ENCODE results near the gene UBE2R2. TPM values are rescaled to one million over a fixed set of nuclear protein-coding genes. Genes with fewer than 3 reads are reported as not detected.

Gene UBE2R2
- polyA plus RNA-seq, 3 donors: 30.5 to 50.1 (median 37.2) TPM

GRCh38 chr9:33917036-33917435 lies 100.1 kb downstream of the UBE2R2 start:
- no peaks in the 10 kb centered on the region for H3K9me3 ChIP-seq (replicated peaks in 1 of 2; ENCODE audit: control insufficient read depth in 1 of 2, insufficient read depth in 1 of 2, low read length in 2 of 2)
- no peaks in the 10 kb centered on the region for H3K27me3 Mint-ChIP-seq (ENCODE audit: low read depth in 3 of 3)
- no peak overlapping the region for H3K4me2 ChIP-seq (replicated peaks; ENCODE audit: extremely low read depth, low read length, poor library complexity, severe bottlenecking)
- H4K20me1 ChIP-seq (ENCODE audit: insufficient read depth, low read length): peaks cover 99% of the 10 kb centered on the region
- no peak for DNase-seq
- H3K27me3 ChIP-seq (ENCODE audit: control insufficient read depth in 2 of 2, insufficient read depth in 2 of 2, low read length in 2 of 2): no peaks in the 10 kb centered on the region
- no peaks in the 10 kb centered on the region for H3K9me3 Mint-ChIP-seq
- no peak overlapping the region for H3K4me3 Mint-ChIP-seq
- intact Hi-C loops (cut with micrococcal nuclease): no loop called here
- H3K9ac ChIP-seq (ENCODE audit: insufficient read depth, low read length, poor library complexity, severe bottlenecking): no peak overlapping the region
- no peaks in the 10 kb centered on the region for H3K4me1 Mint-ChIP-seq
- no peak overlapping the region for H3K27ac ChIP-seq (ENCODE audit: low read depth in 1 of 2, low read length in 2 of 2)
- 98% methylated on average over 7 of the region's 9 CpGs for WGBS (ENCODE audit: insufficient coverage)
- no peaks in the 10 kb centered on the region for H3K4me1 ChIP-seq (ENCODE audit: control insufficient read depth in 1 of 2, insufficient read depth in 2 of 2, low read length in 2 of 2)
- H3K36me3 ChIP-seq (replicated peaks in 1 of 2; ENCODE audit: control insufficient read depth in 1 of 2, insufficient read depth in 2 of 2, low read length in 2 of 2): peaks cover 83 to 100% of the 10 kb centered on the region in 2 donors
- peaks cover 10% of the 10 kb centered on the region for H3K79me2 ChIP-seq (ENCODE audit: insufficient read depth, low read length)
- TF ChIP-seq CTCF (IDR thresholded peaks at IDR 0.05): no peak
- H3K4me3 ChIP-seq (replicated peaks in 1 of 3; ENCODE audit: low read depth in 2 of 3, low read length in 3 of 3): no peak overlapping the region
- peaks cover 83 to 89% of the 10 kb centered on the region in 2 donors for H3K36me3 Mint-ChIP-seq
- H3K27ac Mint-ChIP-seq: peak overlapping the region in 2 of 7 donors; percentile 15 to 57
- H2AFZ ChIP-seq (ENCODE audit: insufficient read depth, low read depth, low read length, poor library complexity, severe bottlenecking): no peak overlapping the region

GRCh38 chr9:33919276-33919897 lies 102.4 kb downstream of the UBE2R2 start:
- Mint-ChIP-seq H3K9me3 (no peaks in the 10 kb centered on the region), H3K27ac (peak overlapping the region in 5 of 7 donors; percentile 5 to 80 (median 47)), H3K27me3 (ENCODE audit: low read depth in 3 of 3) (peaks cover 0 to 2% (median 0%) of the 10 kb centered on the region in 3 donors), H3K4me1 (no peaks in the 10 kb centered on the region), H3K36me3 (peaks cover 77 to 95% of the 10 kb centered on the region in 2 donors), H3K4me3 (no peak overlapping the region)
- Histone ChIP-seq H3K36me3 (replicated peaks in 1 of 2; ENCODE audit: control insufficient read depth in 1 of 2, insufficient read depth in 2 of 2, low read length in 2 of 2) (peaks cover 84 to 100% of the 10 kb centered on the region in 2 donors), H4K20me1 (ENCODE audit: insufficient read depth, low read length) (peaks cover 83% of the 10 kb centered on the region), H3K4me3 (replicated peaks in 1 of 3; ENCODE audit: low read depth in 2 of 3, low read length in 3 of 3) (no peak overlapping the region), H3K4me1 (ENCODE audit: control insufficient read depth in 1 of 2, insufficient read depth in 2 of 2, low read length in 2 of 2) (no peaks in the 10 kb centered on the region), H3K9ac (ENCODE audit: insufficient read depth, low read length, poor library complexity, severe bottlenecking) (no peak overlapping the region), H2AFZ (ENCODE audit: insufficient read depth, low read depth, low read length, poor library complexity, severe bottlenecking) (no peak overlapping the region), H3K9me3 (replicated peaks in 1 of 2; ENCODE audit: control insufficient read depth in 1 of 2, insufficient read depth in 1 of 2, low read length in 2 of 2) (no peaks in the 10 kb centered on the region), H3K79me2 (ENCODE audit: insufficient read depth, low read length) (peaks cover under 1% of the 10 kb centered on the region), H3K27me3 (ENCODE audit: control insufficient read depth in 2 of 2, insufficient read depth in 2 of 2, low read length in 2 of 2) (no peaks in the 10 kb centered on the region), H3K4me2 (replicated peaks; ENCODE audit: extremely low read depth, low read length, poor library complexity, severe bottlenecking) (no peak overlapping the region), H3K27ac (ENCODE audit: low read depth in 1 of 2, low read length in 2 of 2) (peak overlapping the region in 1 of 2 donors; percentile 15)
- 100% methylated on average over 2 of the region's 6 CpGs for WGBS (ENCODE audit: insufficient coverage)
- DNase-seq: no peak
- TF ChIP-seq CTCF (IDR thresholded peaks at IDR 0.05): no peak
- intact Hi-C loops (cut with micrococcal nuclease): no loop called here

All from CD14-positive monocyte (primary cell).